ENCODE data around the gene TMPRSS3. TPM values are rescaled to one million over a fixed set of nuclear protein-coding genes. Genes with fewer than 3 reads are reported as not detected.
"Not testable (repeated sequence)": the region's sequence is repeated elsewhere in the genome, so short reads cannot be mapped to it uniquely, and the experiment has no call there.

Gene TMPRSS3
- total RNA-seq, 2 experiments from 2014 or later: 123 to 134 TPM

DNA sequence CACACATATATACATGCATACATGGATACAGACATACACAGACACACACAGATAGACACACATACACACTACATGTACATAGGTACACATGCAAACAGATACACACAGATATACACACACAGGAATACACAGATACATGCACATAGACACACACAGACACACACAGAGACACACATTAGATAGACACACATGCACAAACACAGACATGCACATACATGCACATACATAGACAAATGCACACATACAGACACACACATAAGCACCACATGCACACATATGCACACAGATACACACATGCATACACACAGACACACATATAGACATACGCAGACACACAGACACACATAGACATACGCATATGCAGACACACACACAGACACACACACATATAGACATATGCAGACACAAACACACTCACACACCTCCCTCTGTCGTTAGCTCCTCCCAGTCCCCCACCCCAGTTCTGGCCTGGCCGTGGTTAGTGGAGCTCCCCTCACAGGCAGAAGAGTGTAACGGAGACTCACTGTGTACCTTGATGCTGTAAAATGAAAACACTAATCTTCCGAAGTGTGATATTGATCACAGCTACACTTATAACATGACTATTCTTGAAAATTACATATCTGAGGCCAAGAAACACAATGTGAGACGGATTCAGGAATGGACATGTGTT is 15.5 kb upstream of the TMPRSS3 start:
- CTCF ChIA-PET: interaction anchor here (0.6 to 2.6 kb wide), 6 partner anchors 11 to 227 kb away, joined by 3 to 9 read pairs (median 4); no protein-coding TSS in a partner anchor
- Mint-ChIP-seq H3K9me3 (no peaks in the 10 kb centered on the region), H3K27ac (no peak overlapping the region), H3K4me3 (no peak overlapping the region), H3K4me1 (ENCODE audit: low read depth) (peaks cover 42% of the 10 kb centered on the region), H3K36me3 (ENCODE audit: low read depth) (peaks cover 30% of the 10 kb centered on the region), H3K27me3 (no peaks in the 10 kb centered on the region)
- TF ChIP-seq, protein P1, sequence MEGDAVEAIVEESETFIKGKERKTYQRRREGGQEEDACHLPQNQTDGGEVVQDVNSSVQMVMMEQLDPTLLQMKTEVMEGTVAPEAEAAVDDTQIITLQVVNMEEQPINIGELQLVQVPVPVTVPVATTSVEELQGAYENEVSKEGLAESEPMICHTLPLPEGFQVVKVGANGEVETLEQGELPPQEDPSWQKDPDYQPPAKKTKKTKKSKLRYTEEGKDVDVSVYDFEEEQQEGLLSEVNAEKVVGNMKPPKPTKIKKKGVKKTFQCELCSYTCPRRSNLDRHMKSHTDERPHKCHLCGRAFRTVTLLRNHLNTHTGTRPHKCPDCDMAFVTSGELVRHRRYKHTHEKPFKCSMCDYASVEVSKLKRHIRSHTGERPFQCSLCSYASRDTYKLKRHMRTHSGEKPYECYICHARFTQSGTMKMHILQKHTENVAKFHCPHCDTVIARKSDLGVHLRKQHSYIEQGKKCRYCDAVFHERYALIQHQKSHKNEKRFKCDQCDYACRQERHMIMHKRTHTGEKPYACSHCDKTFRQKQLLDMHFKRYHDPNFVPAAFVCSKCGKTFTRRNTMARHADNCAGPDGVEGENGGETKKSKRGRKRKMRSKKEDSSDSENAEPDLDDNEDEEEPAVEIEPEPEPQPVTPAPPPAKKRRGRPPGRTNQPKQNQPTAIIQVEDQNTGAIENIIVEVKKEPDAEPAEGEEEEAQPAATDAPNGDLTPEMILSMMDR (IDR thresholded peaks at IDR 0.05): peak; percentile 19
- POLR2A ChIA-PET: interaction anchor here (1.2 to 8.2 kb wide), 4 partner anchors 7 to 17 kb away, joined by 3 to 91 read pairs (median 18); partner anchors contain the start of gene UBASH3A
- ATAC-seq: peak; percentile 23
- intact Hi-C loops (cut with micrococcal nuclease): no loop called here
- DNase-seq: peak; percentile 72

GRCh38 chr21:42409366-42409765 is 13.5 kb upstream of the TMPRSS3 start:
- Mint-ChIP-seq H3K36me3 (ENCODE audit: low read depth) (peaks cover 43% of the 10 kb centered on the region), H3K4me1 (ENCODE audit: low read depth) (peaks cover 30% of the 10 kb centered on the region), H3K27ac (no peak overlapping the region), H3K27me3 (no peaks in the 10 kb centered on the region), H3K4me3 (peak overlapping the region; percentile 44), H3K9me3 (no peaks in the 10 kb centered on the region)
- intact Hi-C loops (cut with micrococcal nuclease): no loop called here
- TF ChIP-seq, protein P1 (IDR thresholded peaks at IDR 0.05): no peak
- POLR2A ChIA-PET: interaction anchor here (0.8 to 9.3 kb wide), 3 partner anchors 15 to 52 kb away, joined by 3 to 133 read pairs (median 3); no protein-coding TSS in a partner anchor
- CTCF ChIA-PET: interaction anchor here (0.9 to 1.9 kb wide), 4 partner anchors 12 to 17 kb away, joined by 3 to 7 read pairs (median 4); no protein-coding TSS in a partner anchor
- no peak for DNase-seq
- ATAC-seq: no peak

DNA sequence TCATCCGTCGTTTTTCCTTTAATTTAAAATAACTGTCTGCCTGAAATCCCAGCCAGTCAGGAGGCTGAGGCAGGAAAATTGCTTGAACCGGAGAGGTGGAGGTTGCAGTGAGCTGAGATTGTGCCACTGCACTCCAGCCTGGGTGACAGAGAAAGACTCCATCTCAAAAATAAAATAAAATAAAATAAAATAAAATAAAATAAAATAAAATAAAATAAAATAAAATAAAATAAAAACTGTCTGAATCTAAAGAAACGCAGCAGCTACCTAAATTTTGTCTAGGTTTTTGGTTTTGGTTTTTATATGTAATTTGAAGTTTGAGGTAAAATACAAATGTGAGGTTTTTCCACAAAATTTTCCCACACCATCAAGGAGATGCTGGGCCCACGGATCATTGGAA is 12.9 kb upstream of the TMPRSS3 start:
- POLR2A ChIA-PET: interaction anchor here (1.0 to 9.3 kb wide), 2 partner anchors 15 to 66 kb away, joined by 3 to 133 read pairs; no protein-coding TSS in a partner anchor
- intact Hi-C loops (cut with micrococcal nuclease); H3K9me3 Mint-ChIP-seq; ATAC-seq; H3K27me3 Mint-ChIP-seq; DNase-seq: not testable (repeated sequence)
- H3K27ac Mint-ChIP-seq: peak overlapping the region; percentile 93
- CTCF ChIA-PET: interaction anchor here (1.7 to 1.9 kb wide), 2 partner anchors 13 to 16 kb away, joined by 4 to 7 read pairs; no protein-coding TSS in a partner anchor
- peaks cover 30% of the 10 kb centered on the region for H3K4me1 Mint-ChIP-seq (ENCODE audit: low read depth)
- H3K36me3 Mint-ChIP-seq (ENCODE audit: low read depth): peaks cover 48% of the 10 kb centered on the region
- peak overlapping the region; percentile 96 for H3K4me3 Mint-ChIP-seq

- TF ChIP-seq, protein P1 (IDR thresholded peaks at IDR 0.05): no peak
- intact Hi-C loops (cut with micrococcal nuclease): no loop called here
- POLR2A ChIA-PET: interaction anchor here (6.0 to 9.3 kb wide), 2 partner anchors 8 to 16 kb away, joined by 91 to 133 read pairs; no protein-coding TSS in a partner anchor
- Mint-ChIP-seq H3K9me3 (no peaks in the 10 kb centered on the region), H3K4me1 (ENCODE audit: low read depth) (peaks cover 34% of the 10 kb centered on the region), H3K36me3 (ENCODE audit: low read depth) (peaks cover 59% of the 10 kb centered on the region), H3K27me3 (no peaks in the 10 kb centered on the region), H3K4me3 (peak overlapping the region; percentile 96), H3K27ac (peak overlapping the region; percentile 93)
- peak; percentile 50 for DNase-seq
- CTCF ChIA-PET: interaction anchor here (1.9 kb wide), 1 partner anchor 14 kb away, joined by 7 read pairs; no protein-coding TSS in a partner anchor
- no peak for ATAC-seq
Observed at GRCh38 chr21:42407476-42407875, 11.6 kb upstream of the TMPRSS3 start.

DNA sequence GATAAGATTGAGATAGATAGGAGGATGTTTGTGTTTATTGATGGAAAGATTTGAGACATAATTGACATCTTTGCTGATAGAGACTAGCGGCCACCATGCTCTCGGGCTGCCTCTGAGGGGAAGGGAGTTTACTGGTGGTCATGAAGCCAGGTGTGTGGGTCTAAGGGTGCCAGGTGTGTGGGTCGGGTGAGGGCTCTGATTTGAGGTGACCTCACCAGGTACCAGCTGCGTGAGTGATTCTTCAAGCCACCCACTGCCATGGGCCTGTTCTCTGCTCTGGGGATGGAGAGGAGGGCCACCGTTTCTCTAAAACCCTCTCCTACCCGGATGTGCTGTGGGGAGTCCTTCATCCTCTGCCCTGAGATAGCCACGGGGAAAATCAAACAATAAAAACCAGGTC is 11.0 kb upstream of the TMPRSS3 start:
- H3K27ac Mint-ChIP-seq: peak overlapping the region; percentile 93
- H3K36me3 Mint-ChIP-seq (ENCODE audit: low read depth): peaks cover 64% of the 10 kb centered on the region
- TF ChIP-seq, protein P1 (IDR thresholded peaks at IDR 0.05): no peak
- DNase-seq (peak; percentile 46), ATAC-seq (no peak)
- H3K4me3 Mint-ChIP-seq: peak overlapping the region; percentile 96
- intact Hi-C loops (cut with micrococcal nuclease): no loop called here
- ChIA-PET CTCF (no interaction called here), POLR2A (interaction anchor here (1.0 to 9.3 kb wide), 5 partner anchors 9 to 34 kb away, joined by 4 to 133 read pairs (median 39); no protein-coding TSS in a partner anchor)
- H3K9me3 Mint-ChIP-seq: peaks cover 3% of the 10 kb centered on the region
- peaks cover 38% of the 10 kb centered on the region for H3K4me1 Mint-ChIP-seq (ENCODE audit: low read depth)
- H3K27me3 Mint-ChIP-seq: no peaks in the 10 kb centered on the region
